WTC11 (cell line): ENCODE data around the gene SMIM22.

Source experiments
- CBFB ChIP-seq: sonication (generic); formaldehyde crosslinking; IDR thresholded peaks from 2 replicates; pipeline ENCODE4 v1.8.1; 2022; ENCODE audit warnings: mild to moderate bottlenecking, low read depth, missing genetic modification reagents
- KAT7 ChIP-seq: sonication (generic); formaldehyde crosslinking; IDR thresholded peaks from 2 replicates; pipeline ENCODE4 v1.8.1; 2023; ENCODE audit warnings: missing genetic modification reagents, mild to moderate bottlenecking, borderline replicate concordance
- SP1 ChIP-seq: sonication (generic); formaldehyde crosslinking; conservative IDR thresholded peaks from 2 replicates; pipeline ENCODE4 v1.8.1; 2022; ENCODE audit warnings: missing genetic modification reagents
- ZNF121 ChIP-seq: sonication (generic); formaldehyde crosslinking; IDR thresholded peaks from 2 replicates; pipeline ENCODE4 v1.8.0; 2023; ENCODE audit warnings: missing genetic modification reagents
- ZNF138 ChIP-seq: sonication (generic); formaldehyde crosslinking; conservative IDR thresholded peaks from 2 replicates; pipeline ENCODE4 v1.8.1; 2022; ENCODE audit warnings: mild to moderate bottlenecking, moderate library complexity, missing genetic modification reagents
- ZNF317 ChIP-seq: sonication (generic); formaldehyde crosslinking; IDR thresholded peaks from 2 replicates; pipeline ENCODE4 v1.8.1; 2023; ENCODE audit warnings: low read depth, mild to moderate bottlenecking, moderate library complexity, missing genetic modification reagents, borderline replicate concordance
- TF ChIP-seq, protein P1 (sequence below): sonication (generic); formaldehyde crosslinking; conservative IDR thresholded peaks from 2 replicates; pipeline ENCODE4 v1.8.1; 2022; ENCODE audit warnings: mild to moderate bottlenecking, missing genetic modification reagents
- TF ChIP-seq, protein P2 (sequence below): sonication (generic); formaldehyde crosslinking; IDR thresholded peaks from 2 replicates; pipeline ENCODE4 v1.8.1; 2023; ENCODE audit warnings: mild to moderate bottlenecking, missing genetic modification reagents, moderate library complexity
- TF ChIP-seq, protein P3 (sequence below): sonication (generic); formaldehyde crosslinking; IDR thresholded peaks from 2 replicates; pipeline ENCODE4 v1.8.1; 2022; ENCODE audit warnings: mild to moderate bottlenecking, missing genetic modification reagents, moderate library complexity, borderline replicate concordance
- TF ChIP-seq, protein P4 (sequence below): sonication (generic); formaldehyde crosslinking; IDR thresholded peaks from 2 replicates; pipeline ENCODE4 v1.8.0; 2022; ENCODE audit warnings: mild to moderate bottlenecking, missing genetic modification reagents
- TF ChIP-seq, protein P5 (sequence below): fragments of 200-600 bp; IDR thresholded peaks from 2 replicates; pipeline ENCODE4 v1.8.0; 2022; ENCODE audit warnings: antibody characterized with exemption
- TF ChIP-seq, protein P6 (sequence below): sonication (generic); formaldehyde crosslinking; IDR thresholded peaks from 2 replicates; pipeline ENCODE4 v1.8.0; 2022; ENCODE audit warnings: mild to moderate bottlenecking, missing genetic modification reagents

DNA sequence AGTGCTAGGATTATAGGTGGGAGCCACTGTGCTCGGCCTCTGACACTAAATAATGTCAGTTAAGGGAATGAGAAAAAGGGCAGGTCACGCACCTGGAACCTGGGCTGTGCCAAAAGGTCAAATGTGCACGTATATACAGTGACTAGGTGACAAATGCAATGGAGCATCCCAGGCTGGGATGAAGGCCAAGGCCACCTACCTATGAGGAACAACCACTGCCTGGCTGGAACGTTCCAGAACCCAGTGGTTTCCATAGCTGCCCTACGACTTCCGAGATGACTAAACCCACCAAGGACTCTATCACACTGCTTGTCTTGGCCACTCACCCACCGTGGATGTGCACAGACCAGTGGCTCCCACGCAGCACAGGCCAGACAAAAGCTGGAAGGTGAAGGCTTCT, 44.3 kb upstream of the SMIM22 start:
- TF ChIP-seq, protein P1, sequence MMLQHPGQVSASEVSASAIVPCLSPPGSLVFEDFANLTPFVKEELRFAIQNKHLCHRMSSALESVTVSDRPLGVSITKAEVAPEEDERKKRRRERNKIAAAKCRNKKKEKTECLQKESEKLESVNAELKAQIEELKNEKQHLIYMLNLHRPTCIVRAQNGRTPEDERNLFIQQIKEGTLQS (CRISPR knock-in tag) = no peak
- TF ChIP-seq, protein P2, sequence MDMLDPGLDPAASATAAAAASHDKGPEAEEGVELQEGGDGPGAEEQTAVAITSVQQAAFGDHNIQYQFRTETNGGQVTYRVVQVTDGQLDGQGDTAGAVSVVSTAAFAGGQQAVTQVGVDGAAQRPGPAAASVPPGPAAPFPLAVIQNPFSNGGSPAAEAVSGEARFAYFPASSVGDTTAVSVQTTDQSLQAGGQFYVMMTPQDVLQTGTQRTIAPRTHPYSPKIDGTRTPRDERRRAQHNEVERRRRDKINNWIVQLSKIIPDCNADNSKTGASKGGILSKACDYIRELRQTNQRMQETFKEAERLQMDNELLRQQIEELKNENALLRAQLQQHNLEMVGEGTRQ (CRISPR knock-in tag) = no peak
- TF ChIP-seq, protein P3, sequence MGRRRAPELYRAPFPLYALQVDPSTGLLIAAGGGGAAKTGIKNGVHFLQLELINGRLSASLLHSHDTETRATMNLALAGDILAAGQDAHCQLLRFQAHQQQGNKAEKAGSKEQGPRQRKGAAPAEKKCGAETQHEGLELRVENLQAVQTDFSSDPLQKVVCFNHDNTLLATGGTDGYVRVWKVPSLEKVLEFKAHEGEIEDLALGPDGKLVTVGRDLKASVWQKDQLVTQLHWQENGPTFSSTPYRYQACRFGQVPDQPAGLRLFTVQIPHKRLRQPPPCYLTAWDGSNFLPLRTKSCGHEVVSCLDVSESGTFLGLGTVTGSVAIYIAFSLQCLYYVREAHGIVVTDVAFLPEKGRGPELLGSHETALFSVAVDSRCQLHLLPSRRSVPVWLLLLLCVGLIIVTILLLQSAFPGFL (CRISPR knock-in tag) = no peak
- TF ChIP-seq, protein P4, sequence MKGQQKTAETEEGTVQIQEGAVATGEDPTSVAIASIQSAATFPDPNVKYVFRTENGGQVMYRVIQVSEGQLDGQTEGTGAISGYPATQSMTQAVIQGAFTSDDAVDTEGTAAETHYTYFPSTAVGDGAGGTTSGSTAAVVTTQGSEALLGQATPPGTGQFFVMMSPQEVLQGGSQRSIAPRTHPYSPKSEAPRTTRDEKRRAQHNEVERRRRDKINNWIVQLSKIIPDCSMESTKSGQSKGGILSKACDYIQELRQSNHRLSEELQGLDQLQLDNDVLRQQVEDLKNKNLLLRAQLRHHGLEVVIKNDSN (CRISPR knock-in tag) = no peak
- TF ChIP-seq SP1 (CRISPR knock-in tag) = no peak
- no peak for TF ChIP-seq ZNF317 (CRISPR knock-in tag)
- no peak for TF ChIP-seq CBFB (CRISPR knock-in tag)
- TF ChIP-seq, protein P5, sequence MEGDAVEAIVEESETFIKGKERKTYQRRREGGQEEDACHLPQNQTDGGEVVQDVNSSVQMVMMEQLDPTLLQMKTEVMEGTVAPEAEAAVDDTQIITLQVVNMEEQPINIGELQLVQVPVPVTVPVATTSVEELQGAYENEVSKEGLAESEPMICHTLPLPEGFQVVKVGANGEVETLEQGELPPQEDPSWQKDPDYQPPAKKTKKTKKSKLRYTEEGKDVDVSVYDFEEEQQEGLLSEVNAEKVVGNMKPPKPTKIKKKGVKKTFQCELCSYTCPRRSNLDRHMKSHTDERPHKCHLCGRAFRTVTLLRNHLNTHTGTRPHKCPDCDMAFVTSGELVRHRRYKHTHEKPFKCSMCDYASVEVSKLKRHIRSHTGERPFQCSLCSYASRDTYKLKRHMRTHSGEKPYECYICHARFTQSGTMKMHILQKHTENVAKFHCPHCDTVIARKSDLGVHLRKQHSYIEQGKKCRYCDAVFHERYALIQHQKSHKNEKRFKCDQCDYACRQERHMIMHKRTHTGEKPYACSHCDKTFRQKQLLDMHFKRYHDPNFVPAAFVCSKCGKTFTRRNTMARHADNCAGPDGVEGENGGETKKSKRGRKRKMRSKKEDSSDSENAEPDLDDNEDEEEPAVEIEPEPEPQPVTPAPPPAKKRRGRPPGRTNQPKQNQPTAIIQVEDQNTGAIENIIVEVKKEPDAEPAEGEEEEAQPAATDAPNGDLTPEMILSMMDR = no peak
- TF ChIP-seq ZNF138 (CRISPR knock-in tag) = no peak
- no peak for TF ChIP-seq ZNF121 (CRISPR knock-in tag)
- no peak for TF ChIP-seq KAT7 (CRISPR knock-in tag)
- TF ChIP-seq, protein P6, sequence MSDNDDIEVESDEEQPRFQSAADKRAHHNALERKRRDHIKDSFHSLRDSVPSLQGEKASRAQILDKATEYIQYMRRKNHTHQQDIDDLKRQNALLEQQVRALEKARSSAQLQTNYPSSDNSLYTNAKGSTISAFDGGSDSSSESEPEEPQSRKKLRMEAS (CRISPR knock-in tag) = no peak
